AML-193 (cell line): Measurements from ENCODE around the gene THAP2.
"Not testable (repeated sequence)": the region's sequence is repeated elsewhere in the genome, so short reads cannot be mapped to it uniquely, and the experiment has no call there.

ENCODE experiments used
- DNase-seq, 2 experiments: peaks; one replicate each; lab custom pipeline; 2025; lab: John Stamatoyannopoulos, UW

The THAP2 gene

GRCh38 chr12:71662849-71663560 lies 1.1 kb upstream of the THAP2 start:
- peak; percentile 33 to 71 for DNase-seq

DNA sequence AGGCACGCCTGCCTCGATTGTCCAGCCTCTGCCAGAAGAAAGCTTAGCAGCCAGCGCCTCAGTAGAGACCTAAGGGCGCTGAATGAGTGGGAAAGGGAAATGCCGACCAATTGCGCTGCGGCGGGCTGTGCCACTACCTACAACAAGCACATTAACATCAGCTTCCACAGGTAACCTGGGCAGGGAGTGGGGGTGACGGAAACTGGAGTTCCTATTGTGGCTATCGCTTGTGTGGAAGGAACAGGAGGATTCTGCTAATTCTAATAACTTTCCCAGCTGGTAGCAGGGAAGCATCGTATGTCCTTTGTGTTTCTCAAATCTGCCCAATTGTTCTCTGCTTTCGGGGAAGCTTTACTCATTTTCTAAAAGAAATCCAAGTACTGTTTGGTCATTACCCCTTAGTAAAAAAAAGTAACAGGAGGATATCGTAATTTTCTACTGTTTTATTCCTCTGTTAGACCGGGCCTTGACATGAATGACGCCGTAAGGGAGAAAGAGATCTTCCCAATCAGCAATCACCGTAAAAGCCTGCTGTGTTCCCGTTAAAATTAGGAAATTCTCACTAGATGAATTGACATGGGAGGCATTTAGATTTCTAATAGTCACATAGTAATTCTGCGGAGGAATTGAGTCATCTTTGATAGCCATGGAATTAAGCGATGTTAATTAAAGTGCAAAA lies 449 bp downstream of the THAP2 start:
- DNase-seq, result no peak

GRCh38 chr12:71665090-71665463 lies 976 bp downstream of the THAP2 start:
- no peak for DNase-seq

DNA sequence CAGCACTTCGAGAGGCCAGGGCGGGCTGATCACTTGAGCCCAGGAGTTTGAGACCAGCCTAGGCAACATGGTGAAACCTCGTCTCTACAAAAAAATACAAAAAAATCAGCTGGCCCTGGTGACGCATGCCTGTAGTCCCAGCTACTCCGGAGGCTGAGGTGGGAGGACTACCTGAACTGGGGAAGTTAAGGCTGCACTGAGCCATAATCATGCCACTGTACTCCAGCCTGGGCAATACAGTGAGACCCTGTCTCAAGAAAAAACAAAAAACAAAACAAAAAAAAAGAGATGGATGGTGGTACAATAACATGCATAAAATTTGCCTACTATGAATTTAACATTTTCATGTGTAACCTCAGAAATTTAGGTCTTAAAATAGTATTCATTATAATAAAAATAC lies 2.2 kb downstream of the THAP2 start:
- DNase-seq, result no peak

- no peak for DNase-seq
Measured at GRCh38 chr12:71671311-71671710, 7.2 kb downstream of the THAP2 start.

GRCh38 chr12:71671816-71672215 lies 7.7 kb downstream of the THAP2 start:
- DNase-seq, result no peak

- no peak for DNase-seq
Measured at GRCh38 chr12:71682466-71682865, 18.4 kb downstream of the THAP2 start.

- no peak for DNase-seq
Measured at GRCh38 chr12:71683633-71684032, 19.5 kb downstream of the THAP2 start.

DNA sequence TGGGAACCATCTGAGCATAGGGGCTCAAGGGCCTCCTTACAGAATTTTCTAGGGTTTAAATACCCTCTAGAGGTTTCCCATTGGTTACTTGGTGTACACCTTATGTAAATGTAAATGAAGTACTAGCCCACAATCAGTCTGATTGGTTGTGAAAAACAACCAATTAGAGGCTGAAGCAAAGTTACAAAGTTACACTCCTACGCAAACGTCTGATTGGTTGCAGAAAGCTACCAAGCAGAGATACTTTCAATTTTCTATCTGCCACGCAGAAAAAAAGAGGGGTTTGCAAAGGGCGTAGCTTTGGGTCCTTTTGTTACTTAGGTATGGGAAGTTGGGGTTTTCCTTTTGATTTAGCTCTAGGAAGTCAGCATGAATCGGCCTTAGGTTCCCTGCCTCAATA lies 20.0 kb downstream of the THAP2 start:
- no peak for DNase-seq

DNA sequence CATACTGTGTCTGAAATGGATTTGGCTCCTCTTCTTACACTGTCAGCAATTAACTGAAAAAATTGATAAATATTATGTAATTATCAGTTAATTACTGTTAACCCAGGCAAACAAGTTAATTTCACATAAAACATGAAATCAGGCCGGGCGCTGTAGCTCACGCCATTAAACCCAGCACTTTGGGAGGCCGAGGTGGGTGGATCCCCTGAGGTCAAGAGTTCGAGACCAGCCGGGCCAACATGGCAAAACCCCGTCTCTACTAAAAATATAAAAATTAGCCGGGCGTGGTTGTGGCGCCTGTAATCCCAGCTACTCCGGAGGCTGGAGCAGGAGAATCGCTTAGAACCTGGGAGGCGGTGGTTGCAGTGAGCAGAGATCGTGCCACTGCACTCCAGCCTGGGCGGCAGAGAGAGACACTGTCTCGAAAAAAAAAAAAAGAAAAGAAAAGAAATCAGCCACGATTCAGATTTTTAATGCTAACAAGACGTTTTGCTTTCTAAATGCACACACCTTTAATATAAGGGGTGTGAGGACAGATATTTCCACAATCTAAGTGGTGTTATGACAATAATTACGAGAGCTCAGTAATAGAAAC lies 21.3 kb downstream of the THAP2 start:
- no peak for DNase-seq

- peak; percentile 81 to 85 for DNase-seq
Measured at GRCh38 chr12:71685914-71686657, 22.0 kb downstream of the THAP2 start, which contains the start of gene TMEM19. TMEM19 (plus strand) TSS chr12:71686082; CDS start chr12:71686681, 599 bp downstream.

- DNase-seq, result peak; percentile 46 to 50
Measured at GRCh38 chr12:71686658-71687025, 22.5 kb downstream of the THAP2 start.

DNA sequence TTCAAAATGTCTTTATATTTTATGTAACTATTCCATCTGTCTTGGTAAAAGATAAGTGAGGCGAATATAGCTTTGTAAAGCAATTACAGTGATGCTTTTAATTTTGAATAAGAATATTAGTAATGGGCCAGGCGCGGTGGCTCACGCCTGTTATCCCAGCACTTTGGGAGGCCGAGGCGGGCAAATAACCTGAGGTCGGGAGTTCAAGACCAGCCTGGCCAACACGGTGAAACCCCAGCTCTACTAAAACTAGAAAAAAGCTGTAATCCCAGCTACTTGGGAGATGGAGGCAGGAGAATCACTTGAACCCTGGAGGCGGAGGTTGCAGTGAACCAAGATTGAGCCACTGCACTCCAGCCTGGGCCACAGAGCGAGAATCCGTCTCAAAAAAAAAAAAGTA lies 23.1 kb downstream of the THAP2 start:
- not testable (repeated sequence) for DNase-seq

GRCh38 chr12:71688961-71689570 lies 25.0 kb downstream of the THAP2 start:
- DNase-seq, result no peak

DNA sequence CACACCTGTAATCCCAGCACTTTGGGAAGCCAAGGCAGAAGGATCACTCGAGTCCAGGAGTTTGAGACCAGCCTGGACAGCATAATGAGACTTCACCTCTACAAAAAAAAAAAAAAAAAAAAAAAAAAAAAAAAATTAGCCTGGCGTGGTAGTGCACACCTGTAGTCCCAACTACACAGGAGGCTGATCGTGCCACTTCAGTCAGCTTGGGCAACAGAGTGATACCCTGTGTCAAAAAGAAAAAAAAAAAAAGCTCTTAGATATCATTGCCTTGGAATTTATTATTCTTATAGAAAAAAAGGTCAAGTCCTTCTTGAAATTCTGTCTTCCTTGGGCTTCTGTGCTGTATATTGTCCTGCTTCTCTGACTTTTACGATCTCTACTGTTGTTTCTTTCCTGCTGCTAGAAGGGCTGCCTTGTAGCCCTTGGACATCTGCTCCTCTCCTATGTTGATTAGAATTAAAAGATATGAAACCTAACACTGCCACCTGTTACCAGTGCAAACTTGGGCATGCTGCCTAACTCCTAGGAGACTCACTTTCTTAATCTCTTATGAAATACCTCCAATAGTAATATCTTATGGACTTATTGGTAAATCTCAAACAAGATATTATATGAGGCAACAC lies 27.5 kb downstream of the THAP2 start:
- no peak for DNase-seq

- no peak for DNase-seq
Measured at GRCh38 chr12:71693126-71693525, 29.0 kb downstream of the THAP2 start.

- DNase-seq, result not testable (repeated sequence)
Measured at GRCh38 chr12:71693651-71694050, 29.6 kb downstream of the THAP2 start.

- no peak for DNase-seq
Measured at GRCh38 chr12:71694099-71694820, 30.2 kb downstream of the THAP2 start.

DNA sequence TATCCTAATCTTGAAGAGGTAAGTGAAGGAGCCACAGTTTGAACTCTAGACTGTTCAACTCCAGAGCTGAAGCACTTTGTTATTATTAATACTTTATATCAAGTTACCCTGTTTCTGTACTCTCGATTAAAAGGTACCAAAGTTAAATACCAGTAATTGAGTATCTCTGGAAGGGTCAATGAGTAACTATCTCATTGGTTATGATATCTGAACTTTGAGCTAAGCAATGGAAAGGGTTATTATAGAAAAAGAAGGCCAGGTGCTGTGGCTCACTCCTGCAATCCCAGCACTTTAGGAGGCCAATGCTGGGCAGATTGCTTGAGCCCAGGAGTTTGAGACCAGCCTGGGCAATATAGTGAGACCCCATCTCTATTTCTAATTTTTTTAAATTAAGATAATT lies 31.7 kb downstream of the THAP2 start:
- DNase-seq, result no peak

GRCh38 chr12:71702181-71702580 lies 38.1 kb downstream of the THAP2 start:
- DNase-seq, result not testable (repeated sequence)

DNA sequence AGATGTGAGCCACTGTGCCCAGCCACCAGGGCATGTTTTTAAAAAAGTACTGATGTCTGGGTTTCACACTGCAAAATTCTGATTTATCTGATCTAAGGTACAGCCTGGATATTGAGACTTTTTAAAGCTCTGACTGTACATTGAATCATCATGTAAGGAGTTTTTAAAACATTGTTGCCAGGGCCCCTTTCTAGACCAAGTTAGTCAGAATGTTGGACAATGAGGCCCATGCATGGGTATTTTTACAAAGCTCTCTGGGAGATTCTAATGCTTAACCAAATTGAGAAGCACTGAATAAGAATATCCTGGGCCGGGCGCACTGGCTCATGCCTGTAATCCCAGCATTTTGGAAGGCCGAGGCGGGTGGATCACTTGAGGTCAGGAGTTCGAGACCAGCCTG lies 38.5 kb downstream of the THAP2 start:
- no peak for DNase-seq
